ENCODE data around the gene TBX3.
"Not testable (repeated sequence)": the region's sequence is repeated elsewhere in the genome, so short reads cannot be mapped to it uniquely, and the experiment has no call there.

Gene TBX3

GRCh38 chr12:114708598-114708997, 24.6 kb upstream of the TBX3 start:
- H3K27ac ChIP-seq (ENCODE audit: low read depth, low read length, severe bottlenecking); H3K36me3 ChIP-seq (ENCODE audit: control insufficient read depth, insufficient read depth, low read length); H3K4me3 ChIP-seq (ENCODE audit: extremely low read depth, insufficient read depth, low read length, poor library complexity, severe bottlenecking); H3K9me3 ChIP-seq (ENCODE audit: control insufficient read depth, low read length): not testable (repeated sequence)
- peaks cover 13% of the 10 kb centered on the region for H3K4me1 ChIP-seq (ENCODE audit: control insufficient read depth, insufficient read depth, low read length, poor library complexity, severe bottlenecking)
- WGBS, 2 experiments (ENCODE audit: insufficient coverage in 2 of 2) = 89% methylated on average over 3 of the region's 5 CpGs; no CpG with 5 or more reads in 1 of the 2 experiments

DNA sequence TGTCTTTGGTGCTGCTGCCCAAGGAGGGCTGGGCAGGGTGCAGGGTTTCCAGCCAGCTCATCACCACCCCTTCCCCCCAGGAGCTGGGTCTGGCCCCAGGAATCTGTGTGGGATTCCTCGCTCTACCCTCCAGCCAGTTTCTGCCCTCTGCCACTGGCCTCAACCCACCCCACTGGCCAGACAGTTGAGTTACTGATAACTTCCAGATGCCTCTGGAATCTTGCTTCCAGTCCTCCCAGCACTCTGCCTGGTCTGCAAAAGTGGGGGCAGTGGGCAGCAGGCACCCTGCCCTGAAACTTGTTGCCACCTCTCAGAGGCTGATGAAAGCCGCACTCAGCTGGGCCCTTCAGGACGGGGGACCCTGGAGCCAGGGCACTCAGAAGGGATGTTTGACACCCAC, 20.1 kb upstream of the TBX3 start:
- peaks cover 30% of the 10 kb centered on the region for H3K4me1 ChIP-seq (ENCODE audit: control insufficient read depth, insufficient read depth, low read length, poor library complexity, severe bottlenecking)
- no peaks in the 10 kb centered on the region for H3K36me3 ChIP-seq (ENCODE audit: control insufficient read depth, insufficient read depth, low read length)
- 80 to 86% methylated on average over 1 to 3 of the region's 3 CpGs for WGBS, 2 experiments (ENCODE audit: insufficient coverage in 2 of 2)
- no peaks in the 10 kb centered on the region for H3K9me3 ChIP-seq (ENCODE audit: control insufficient read depth, low read length)
- no peak overlapping the region for H3K4me3 ChIP-seq (ENCODE audit: extremely low read depth, insufficient read depth, low read length, poor library complexity, severe bottlenecking)
- peak overlapping the region; percentile 66 for H3K27ac ChIP-seq (ENCODE audit: low read depth, low read length, severe bottlenecking)

- H3K9me3 ChIP-seq (ENCODE audit: control insufficient read depth, low read length) = no peaks in the 10 kb centered on the region
- H3K4me1 ChIP-seq (ENCODE audit: control insufficient read depth, insufficient read depth, low read length, poor library complexity, severe bottlenecking) = peaks cover 33% of the 10 kb centered on the region
- WGBS, 2 experiments (ENCODE audit: insufficient coverage in 2 of 2) = 0 to 16% methylated on average over 2 to 3 of the region's 6 CpGs
- H3K4me3 ChIP-seq (ENCODE audit: extremely low read depth, insufficient read depth, low read length, poor library complexity, severe bottlenecking) = no peak overlapping the region
- no peaks in the 10 kb centered on the region for H3K36me3 ChIP-seq (ENCODE audit: control insufficient read depth, insufficient read depth, low read length)
- H3K27ac ChIP-seq (ENCODE audit: low read depth, low read length, severe bottlenecking) = no peak overlapping the region
Observed at GRCh38 chr12:114703060-114703493, 19.1 kb upstream of the TBX3 start.

- 19 to 26% methylated on average over 3 to 6 of the region's 10 CpGs for WGBS, 2 experiments (ENCODE audit: insufficient coverage in 2 of 2)
Observed at GRCh38 chr12:114702462-114702861, 18.5 kb upstream of the TBX3 start.

GRCh38 chr12:114701553-114701952, 17.6 kb upstream of the TBX3 start:
- Histone ChIP-seq H3K4me3 (ENCODE audit: extremely low read depth, insufficient read depth, low read length, poor library complexity, severe bottlenecking) (no peak overlapping the region), H3K9me3 (ENCODE audit: control insufficient read depth, low read length) (no peaks in the 10 kb centered on the region), H3K27ac (ENCODE audit: low read depth, low read length, severe bottlenecking) (no peak overlapping the region), H3K4me1 (ENCODE audit: control insufficient read depth, insufficient read depth, low read length, poor library complexity, severe bottlenecking) (peaks cover 40% of the 10 kb centered on the region), H3K36me3 (ENCODE audit: control insufficient read depth, insufficient read depth, low read length) (no peaks in the 10 kb centered on the region)
- 27 to 33% methylated on average over 1 of the region's 1 CpG for WGBS, 2 experiments (ENCODE audit: insufficient coverage in 2 of 2)

More at GRCh38 chr12:114702462-114702861, 18.5 kb upstream of the TBX3 start:
- Histone ChIP-seq H3K4me3 (ENCODE audit: extremely low read depth, insufficient read depth, low read length, poor library complexity, severe bottlenecking) (no peak overlapping the region), H3K36me3 (ENCODE audit: control insufficient read depth, insufficient read depth, low read length) (no peaks in the 10 kb centered on the region), H3K9me3 (ENCODE audit: control insufficient read depth, low read length) (no peaks in the 10 kb centered on the region), H3K27ac (ENCODE audit: low read depth, low read length, severe bottlenecking) (no peak overlapping the region), H3K4me1 (ENCODE audit: control insufficient read depth, insufficient read depth, low read length, poor library complexity, severe bottlenecking) (peaks cover 34% of the 10 kb centered on the region)

GRCh38 chr12:114701104-114701414, 17.1 kb upstream of the TBX3 start:
- Histone ChIP-seq H3K9me3 (ENCODE audit: control insufficient read depth, low read length) (no peaks in the 10 kb centered on the region), H3K4me1 (ENCODE audit: control insufficient read depth, insufficient read depth, low read length, poor library complexity, severe bottlenecking) (peaks cover 40% of the 10 kb centered on the region), H3K27ac (ENCODE audit: low read depth, low read length, severe bottlenecking) (no peak overlapping the region), H3K4me3 (ENCODE audit: extremely low read depth, insufficient read depth, low read length, poor library complexity, severe bottlenecking) (no peak overlapping the region), H3K36me3 (ENCODE audit: control insufficient read depth, insufficient read depth, low read length) (no peaks in the 10 kb centered on the region)
- WGBS, 2 experiments (ENCODE audit: insufficient coverage in 2 of 2) = 17% methylated on average over 1 of the region's 3 CpGs; no CpG with 5 or more reads in 1 of the 2 experiments

GRCh38 chr12:114700392-114701103, 16.6 kb upstream of the TBX3 start:
- 6 to 8% methylated on average over 31 to 33 of the region's 33 CpGs for WGBS, 2 experiments (ENCODE audit: insufficient coverage in 2 of 2)
- Histone ChIP-seq H3K4me3 (ENCODE audit: extremely low read depth, insufficient read depth, low read length, poor library complexity, severe bottlenecking) (no peak overlapping the region), H3K36me3 (ENCODE audit: control insufficient read depth, insufficient read depth, low read length) (no peaks in the 10 kb centered on the region), H3K27ac (ENCODE audit: low read depth, low read length, severe bottlenecking) (no peak overlapping the region), H3K9me3 (ENCODE audit: control insufficient read depth, low read length) (no peaks in the 10 kb centered on the region), H3K4me1 (ENCODE audit: control insufficient read depth, insufficient read depth, low read length, poor library complexity, severe bottlenecking) (peaks cover 40% of the 10 kb centered on the region)

- H3K4me1 ChIP-seq (ENCODE audit: control insufficient read depth, insufficient read depth, low read length, poor library complexity, severe bottlenecking) = peaks cover 30% of the 10 kb centered on the region
- H3K36me3 ChIP-seq (ENCODE audit: control insufficient read depth, insufficient read depth, low read length) = no peaks in the 10 kb centered on the region
- no peaks in the 10 kb centered on the region for H3K9me3 ChIP-seq (ENCODE audit: control insufficient read depth, low read length)
- H3K4me3 ChIP-seq (ENCODE audit: extremely low read depth, insufficient read depth, low read length, poor library complexity, severe bottlenecking) = peak overlapping the region; percentile 16
- no peak overlapping the region for H3K27ac ChIP-seq (ENCODE audit: low read depth, low read length, severe bottlenecking)
- 16% methylated on average over 3 of the region's 6 CpGs; no CpG with 5 or more reads in 1 of the 2 experiments for WGBS, 2 experiments (ENCODE audit: insufficient coverage in 2 of 2)
Observed at GRCh38 chr12:114698566-114699163, 14.7 kb upstream of the TBX3 start.

DNA sequence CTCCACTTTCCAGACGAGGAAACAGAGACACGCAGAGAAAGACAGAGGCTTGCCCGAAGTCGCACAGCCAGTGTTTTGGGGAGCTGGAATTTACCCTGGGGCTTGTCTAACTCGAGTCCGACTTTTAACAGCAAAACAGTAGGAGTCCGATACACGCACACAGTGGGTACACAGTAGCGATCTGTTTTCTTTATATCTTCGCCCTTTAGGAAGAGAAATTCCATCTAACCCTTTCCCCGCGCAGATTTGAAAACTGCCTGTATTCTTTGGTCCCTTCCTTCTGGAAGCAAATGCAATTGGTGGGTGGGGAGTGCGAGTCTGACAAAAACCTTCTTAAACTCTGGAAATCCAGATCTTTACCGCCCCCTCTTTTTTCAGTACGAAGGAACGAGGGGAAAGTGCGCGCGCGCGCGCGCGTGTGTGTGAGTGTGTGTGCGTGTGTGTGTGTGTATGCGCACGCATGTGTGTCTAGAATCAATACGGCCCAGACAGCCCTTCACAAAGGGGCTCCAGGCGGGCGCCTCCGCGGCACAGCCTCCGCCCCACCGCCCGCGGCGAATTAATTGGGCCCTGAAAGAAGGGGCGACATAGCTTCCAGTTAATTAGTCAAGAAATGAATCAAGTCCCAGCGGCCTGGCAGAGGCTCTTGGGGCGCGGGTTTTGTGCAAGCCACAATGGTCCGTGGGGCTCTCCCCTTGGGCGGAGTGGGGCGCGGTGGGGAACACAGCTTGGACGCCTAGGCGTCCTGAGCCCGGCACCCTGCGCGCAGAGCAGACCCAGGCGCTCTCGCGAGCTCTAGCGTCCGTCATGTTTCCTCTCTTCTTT, 14.0 kb upstream of the TBX3 start:
- Histone ChIP-seq H3K36me3 (ENCODE audit: control insufficient read depth, insufficient read depth, low read length) (no peaks in the 10 kb centered on the region), H3K27ac (ENCODE audit: low read depth, low read length, severe bottlenecking) (no peak overlapping the region), H3K9me3 (ENCODE audit: control insufficient read depth, low read length) (no peaks in the 10 kb centered on the region), H3K4me1 (ENCODE audit: control insufficient read depth, insufficient read depth, low read length, poor library complexity, severe bottlenecking) (peaks cover 26% of the 10 kb centered on the region), H3K4me3 (ENCODE audit: extremely low read depth, insufficient read depth, low read length, poor library complexity, severe bottlenecking) (peak overlapping the region; percentile 16)
- 1% methylated on average over 35 to 38 of the region's 55 CpGs for WGBS, 2 experiments (ENCODE audit: insufficient coverage in 2 of 2)

GRCh38 chr12:114697243-114697716, 13.3 kb upstream of the TBX3 start:
- Histone ChIP-seq H3K9me3 (ENCODE audit: control insufficient read depth, low read length) (no peaks in the 10 kb centered on the region), H3K4me3 (ENCODE audit: extremely low read depth, insufficient read depth, low read length, poor library complexity, severe bottlenecking) (peak overlapping the region; percentile 16), H3K4me1 (ENCODE audit: control insufficient read depth, insufficient read depth, low read length, poor library complexity, severe bottlenecking) (peaks cover 25% of the 10 kb centered on the region), H3K27ac (ENCODE audit: low read depth, low read length, severe bottlenecking) (no peak overlapping the region), H3K36me3 (ENCODE audit: control insufficient read depth, insufficient read depth, low read length) (no peaks in the 10 kb centered on the region)
- WGBS, 2 experiments (ENCODE audit: insufficient coverage in 2 of 2) = 3 to 6% methylated on average over 14 to 18 of the region's 23 CpGs
